Measurements from ENCODE around the gene MYCBPAP.

DNA sequence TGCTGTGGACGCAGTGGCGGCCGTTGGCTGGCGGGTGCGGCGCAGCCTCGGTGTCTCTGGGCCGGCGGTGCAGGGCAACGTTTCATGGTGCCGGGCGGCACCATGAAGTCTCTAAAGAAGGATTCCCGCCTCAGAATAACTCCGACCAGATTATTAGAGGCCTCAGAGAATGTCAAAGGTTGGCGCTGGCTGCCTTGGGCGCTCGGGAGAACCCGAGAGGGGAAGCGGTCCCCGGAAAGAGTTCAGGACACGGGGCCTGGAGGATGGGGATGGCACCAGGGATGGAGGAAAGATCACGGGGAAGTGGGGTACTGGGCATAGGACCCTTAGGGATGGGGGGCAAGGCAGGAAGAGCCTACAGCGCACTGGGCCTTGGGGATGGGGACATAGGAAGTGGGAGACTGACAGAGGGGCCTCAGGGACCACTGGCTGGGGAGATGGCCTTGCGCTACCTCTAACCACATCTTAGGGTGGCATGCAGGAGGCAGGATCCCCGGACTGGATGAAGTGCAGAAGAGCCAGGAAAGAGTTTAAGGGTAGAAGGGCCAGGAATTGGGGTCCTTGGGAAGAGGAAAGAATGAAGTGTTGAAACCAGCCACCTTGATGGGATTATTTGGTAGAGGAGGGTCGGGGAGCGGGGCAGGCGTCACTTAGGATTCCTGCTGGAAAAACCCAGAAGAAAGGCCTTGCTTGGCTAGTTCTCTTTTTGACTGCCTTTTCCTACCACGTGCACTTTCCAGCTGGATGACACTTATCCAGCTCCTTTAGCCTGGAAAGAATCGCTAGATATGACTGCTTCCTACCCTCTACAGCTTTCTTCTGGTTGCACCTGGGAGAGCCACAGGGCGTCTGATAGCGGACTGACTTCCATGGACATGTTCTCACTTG lies 578 bp downstream of the MYCBPAP start:
- TF ChIP-seq, protein P1, sequence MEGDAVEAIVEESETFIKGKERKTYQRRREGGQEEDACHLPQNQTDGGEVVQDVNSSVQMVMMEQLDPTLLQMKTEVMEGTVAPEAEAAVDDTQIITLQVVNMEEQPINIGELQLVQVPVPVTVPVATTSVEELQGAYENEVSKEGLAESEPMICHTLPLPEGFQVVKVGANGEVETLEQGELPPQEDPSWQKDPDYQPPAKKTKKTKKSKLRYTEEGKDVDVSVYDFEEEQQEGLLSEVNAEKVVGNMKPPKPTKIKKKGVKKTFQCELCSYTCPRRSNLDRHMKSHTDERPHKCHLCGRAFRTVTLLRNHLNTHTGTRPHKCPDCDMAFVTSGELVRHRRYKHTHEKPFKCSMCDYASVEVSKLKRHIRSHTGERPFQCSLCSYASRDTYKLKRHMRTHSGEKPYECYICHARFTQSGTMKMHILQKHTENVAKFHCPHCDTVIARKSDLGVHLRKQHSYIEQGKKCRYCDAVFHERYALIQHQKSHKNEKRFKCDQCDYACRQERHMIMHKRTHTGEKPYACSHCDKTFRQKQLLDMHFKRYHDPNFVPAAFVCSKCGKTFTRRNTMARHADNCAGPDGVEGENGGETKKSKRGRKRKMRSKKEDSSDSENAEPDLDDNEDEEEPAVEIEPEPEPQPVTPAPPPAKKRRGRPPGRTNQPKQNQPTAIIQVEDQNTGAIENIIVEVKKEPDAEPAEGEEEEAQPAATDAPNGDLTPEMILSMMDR (IDR thresholded peaks at IDR 0.05 in 4 of 5, conservative IDR thresholded peaks at IDR 0.05 in 1 of 5), result no peak
- no peak for TF ChIP-seq POLR2A (IDR thresholded peaks at IDR 0.05)
